ENCODE measurements around the gene AKR1C4. TPM values are rescaled to one million over a fixed set of nuclear protein-coding genes. Genes with fewer than 3 reads are reported as not detected.
"Not testable (repeated sequence)": the region's sequence is repeated elsewhere in the genome, so short reads cannot be mapped to it uniquely, and the experiment has no call there.

AKR1C4 gene
- total and polyA plus RNA-seq, 2 experiments from 2014 or later = not detected

DNA sequence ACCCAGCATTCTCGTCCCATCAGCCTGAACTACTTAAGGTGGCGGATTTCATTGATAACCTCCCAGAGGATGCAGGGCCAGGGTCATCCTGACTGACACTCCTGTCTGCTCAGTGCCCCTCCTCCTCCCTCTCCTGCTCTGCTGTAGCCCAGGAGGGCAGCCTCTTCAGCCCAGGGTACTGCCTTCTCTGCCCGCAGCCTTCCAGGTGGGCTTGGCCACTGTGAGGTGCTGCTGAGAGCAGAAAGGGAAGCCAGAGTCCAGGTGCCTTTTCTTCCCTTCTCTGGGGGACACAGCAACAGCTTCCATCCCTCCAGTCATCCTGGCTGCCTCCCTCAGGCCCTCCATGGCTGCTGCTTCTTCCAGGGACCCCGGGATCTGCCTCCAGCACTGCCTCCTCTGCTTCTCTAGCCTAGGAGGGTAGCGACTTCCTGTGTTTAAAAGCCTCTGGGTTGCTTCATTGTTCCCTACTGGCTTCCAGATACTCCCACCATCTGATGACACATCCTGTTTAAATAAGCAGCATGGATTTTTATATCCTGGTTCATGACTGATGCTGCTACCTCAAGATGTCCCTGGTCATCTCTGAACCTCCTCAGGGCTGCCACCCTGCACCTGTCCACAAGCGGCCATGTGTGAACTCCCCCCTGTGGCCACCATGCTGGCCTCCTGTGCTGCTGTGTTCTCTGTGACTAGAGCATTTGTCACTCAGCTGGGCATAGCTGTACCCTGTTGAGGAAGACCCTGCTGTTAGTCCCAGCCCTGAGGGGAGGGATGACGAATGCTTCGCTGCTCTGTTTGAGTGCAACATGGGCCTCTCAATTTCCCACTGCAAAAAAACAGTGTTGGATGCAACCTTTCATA, 55.8 kb downstream of the AKR1C4 start:
- TF ChIP-seq, protein P1, sequence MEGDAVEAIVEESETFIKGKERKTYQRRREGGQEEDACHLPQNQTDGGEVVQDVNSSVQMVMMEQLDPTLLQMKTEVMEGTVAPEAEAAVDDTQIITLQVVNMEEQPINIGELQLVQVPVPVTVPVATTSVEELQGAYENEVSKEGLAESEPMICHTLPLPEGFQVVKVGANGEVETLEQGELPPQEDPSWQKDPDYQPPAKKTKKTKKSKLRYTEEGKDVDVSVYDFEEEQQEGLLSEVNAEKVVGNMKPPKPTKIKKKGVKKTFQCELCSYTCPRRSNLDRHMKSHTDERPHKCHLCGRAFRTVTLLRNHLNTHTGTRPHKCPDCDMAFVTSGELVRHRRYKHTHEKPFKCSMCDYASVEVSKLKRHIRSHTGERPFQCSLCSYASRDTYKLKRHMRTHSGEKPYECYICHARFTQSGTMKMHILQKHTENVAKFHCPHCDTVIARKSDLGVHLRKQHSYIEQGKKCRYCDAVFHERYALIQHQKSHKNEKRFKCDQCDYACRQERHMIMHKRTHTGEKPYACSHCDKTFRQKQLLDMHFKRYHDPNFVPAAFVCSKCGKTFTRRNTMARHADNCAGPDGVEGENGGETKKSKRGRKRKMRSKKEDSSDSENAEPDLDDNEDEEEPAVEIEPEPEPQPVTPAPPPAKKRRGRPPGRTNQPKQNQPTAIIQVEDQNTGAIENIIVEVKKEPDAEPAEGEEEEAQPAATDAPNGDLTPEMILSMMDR (IDR thresholded peaks at IDR 0.05; ENCODE audit: low read depth, low read length) = no peak
- H3K27ac ChIP-seq = no peak overlapping the region
- no peak overlapping the region for H3K4me3 ChIP-seq
- DNase-seq (ENCODE audit: low read depth in 1 of 2, low spot score in 1 of 2) = peak in 1 of 2 donors; percentile 27
- H3K9me3 ChIP-seq (ENCODE audit: low read depth) = no peaks in the 10 kb centered on the region
- no peaks in the 10 kb centered on the region for H3K36me3 ChIP-seq
- H3K4me1 ChIP-seq (ENCODE audit: low read depth) = no peaks in the 10 kb centered on the region
- no peaks in the 10 kb centered on the region for H3K27me3 ChIP-seq

DNA sequence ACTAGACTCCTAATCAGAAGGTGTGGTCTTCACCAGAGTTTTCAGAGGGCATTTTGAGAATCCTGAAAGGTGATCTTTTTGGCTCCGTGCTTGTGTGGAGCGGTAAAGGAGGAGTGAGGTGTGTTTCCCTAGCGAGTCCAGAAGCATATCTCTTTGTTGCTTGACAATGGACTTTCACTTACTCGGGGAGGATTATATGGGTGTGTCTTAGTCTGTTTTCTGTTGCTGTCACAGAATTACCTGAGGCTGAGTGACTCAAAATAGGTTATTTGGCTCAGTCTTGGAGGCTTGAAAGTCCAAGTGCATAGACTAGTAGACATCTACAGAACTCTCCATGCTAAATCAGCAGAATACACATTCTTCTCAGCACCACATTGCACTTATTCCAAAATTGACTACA, 57.9 kb downstream of the AKR1C4 start:
- Histone ChIP-seq H3K27me3 (no peaks in the 10 kb centered on the region), H3K4me1 (ENCODE audit: low read depth) (no peaks in the 10 kb centered on the region), H3K36me3 (no peaks in the 10 kb centered on the region), H3K27ac (no peak overlapping the region), H3K4me3 (no peak overlapping the region), H3K9me3 (ENCODE audit: low read depth) (no peaks in the 10 kb centered on the region)
- DNase-seq (ENCODE audit: low read depth in 1 of 2, low spot score in 1 of 2) = no peak
- TF ChIP-seq, protein P1 (IDR thresholded peaks at IDR 0.05; ENCODE audit: low read depth, low read length) = no peak

DNA sequence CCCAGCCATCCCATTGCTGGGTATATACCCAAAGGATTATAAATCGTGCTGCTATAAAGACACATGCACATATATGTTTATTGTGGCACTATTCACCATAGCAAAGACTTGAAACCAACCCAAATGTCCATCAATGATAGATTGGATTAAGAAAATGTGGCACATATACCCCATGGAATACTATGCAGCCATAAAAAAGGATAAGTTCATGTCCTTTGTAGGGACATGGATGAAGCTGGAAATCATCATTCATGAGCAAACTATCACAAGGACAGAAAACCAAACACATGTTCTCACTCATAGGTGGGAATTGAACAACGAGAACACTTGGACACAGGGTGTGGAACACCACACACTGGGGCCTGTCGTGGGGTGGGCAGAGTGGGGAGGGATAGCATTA, 61.1 kb downstream of the AKR1C4 start:
- not testable (repeated sequence) for H3K4me3 ChIP-seq; H3K27ac ChIP-seq; H3K9me3 ChIP-seq (ENCODE audit: low read depth); H3K36me3 ChIP-seq; DNase-seq (ENCODE audit: low read depth in 1 of 2, low spot score in 1 of 2); H3K4me1 ChIP-seq (ENCODE audit: low read depth); H3K27me3 ChIP-seq

DNA sequence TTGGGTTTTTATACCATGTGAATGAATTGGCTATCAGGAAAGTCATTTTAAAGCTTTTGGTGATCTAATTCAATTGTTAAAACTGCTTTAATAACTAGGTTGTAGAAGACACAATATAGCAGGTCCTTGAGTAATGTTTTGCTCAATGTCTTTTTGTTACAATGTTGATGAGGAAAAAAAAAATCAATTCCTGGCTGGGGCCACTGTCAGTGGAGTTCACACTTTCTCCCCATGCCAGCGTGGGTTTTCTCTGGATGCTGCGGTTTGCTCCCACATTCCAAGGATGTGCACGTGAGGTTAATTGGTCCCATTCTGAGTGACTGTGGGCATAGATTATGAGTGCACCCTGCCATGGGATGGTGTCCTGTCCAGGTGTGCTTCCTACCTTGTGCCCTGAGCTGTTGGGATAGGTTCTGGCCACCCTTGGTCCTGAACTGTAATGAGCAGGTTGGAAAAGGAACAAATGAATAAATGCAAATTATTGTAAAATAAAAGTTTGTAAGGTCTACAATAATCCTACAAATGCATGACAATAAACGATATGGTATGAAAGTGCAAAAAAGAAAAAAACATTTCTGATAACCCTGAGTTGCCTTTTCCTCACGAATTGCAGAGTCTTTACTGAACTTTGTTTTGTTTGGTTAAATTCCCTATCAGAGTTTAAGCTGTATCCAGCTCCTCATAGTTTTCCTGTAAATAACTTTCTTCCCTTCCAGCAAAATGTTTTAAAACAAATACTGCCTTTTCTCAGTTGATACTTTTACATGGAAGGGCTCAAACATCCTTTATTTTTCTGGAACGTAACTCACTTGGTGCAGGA, 62.7 kb downstream of the AKR1C4 start:
- no peaks in the 10 kb centered on the region for H3K27me3 ChIP-seq
- H3K36me3 ChIP-seq = no peaks in the 10 kb centered on the region
- no peak overlapping the region for H3K4me3 ChIP-seq
- no peaks in the 10 kb centered on the region for H3K9me3 ChIP-seq (ENCODE audit: low read depth)
- no peaks in the 10 kb centered on the region for H3K4me1 ChIP-seq (ENCODE audit: low read depth)
- TF ChIP-seq, protein P1 (IDR thresholded peaks at IDR 0.05; ENCODE audit: low read depth, low read length) = no peak
- DNase-seq (ENCODE audit: low read depth in 1 of 2, low spot score in 1 of 2) = no peak
- no peak overlapping the region for H3K27ac ChIP-seq

DNA sequence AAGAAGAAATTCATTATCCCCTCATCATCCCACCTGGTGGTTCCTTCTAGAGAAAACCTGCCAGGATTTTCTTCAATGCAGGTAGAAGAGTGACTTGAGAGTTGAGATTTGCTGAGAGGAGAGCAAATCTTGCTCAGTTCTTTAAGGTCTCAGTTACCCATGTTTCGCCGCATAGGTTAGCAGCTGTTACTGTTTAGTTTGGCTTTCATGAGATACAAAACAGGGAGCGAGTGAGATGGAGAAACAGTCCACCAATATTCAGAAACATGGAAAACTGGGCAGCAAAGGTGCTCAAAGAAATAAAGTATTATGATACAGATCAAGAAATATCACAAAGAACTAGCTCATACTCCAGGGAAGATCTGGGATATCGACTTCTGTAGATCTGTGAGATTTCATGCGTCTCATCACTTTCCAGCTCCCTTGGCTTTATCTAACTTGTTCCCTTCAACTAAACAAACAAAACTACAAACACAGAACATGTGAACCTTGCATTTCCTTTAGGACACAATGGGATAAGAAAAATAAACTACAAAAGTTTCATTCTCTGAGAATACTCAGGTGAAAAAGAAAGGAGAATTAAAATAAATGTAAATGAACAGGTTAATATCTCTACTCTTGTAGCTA, 63.4 kb downstream of the AKR1C4 start:
- DNase-seq (ENCODE audit: low read depth in 1 of 2, low spot score in 1 of 2) = no peak
- H3K27ac ChIP-seq = no peak overlapping the region
- no peaks in the 10 kb centered on the region for H3K36me3 ChIP-seq
- no peak overlapping the region for H3K4me3 ChIP-seq
- TF ChIP-seq, protein P1 (IDR thresholded peaks at IDR 0.05; ENCODE audit: low read depth, low read length) = no peak
- H3K9me3 ChIP-seq (ENCODE audit: low read depth) = no peaks in the 10 kb centered on the region
- no peaks in the 10 kb centered on the region for H3K27me3 ChIP-seq
- H3K4me1 ChIP-seq (ENCODE audit: low read depth) = no peaks in the 10 kb centered on the region
